HFFc6 (cell line): ENCODE data around the gene PCSK6. TPM values are rescaled to one million over a fixed set of nuclear protein-coding genes. Genes with fewer than 3 reads are reported as not detected.

Experiments used
- DNase-seq: peaks from one replicate; pipeline ENCODE4 v3.0.0-alpha.2; 2018
- H3K27ac Mint-ChIP-seq: 2 replicates; pipeline ENCODE4 v1.8.0; 2020; ENCODE audit warnings: mild to moderate bottlenecking, mixed read lengths
- H3K27me3 Mint-ChIP-seq: 2 replicates; pipeline ENCODE4 v1.8.0; 2021; ENCODE audit warnings: mild to moderate bottlenecking, moderate library complexity, mixed read lengths; ENCODE audit not compliant: insufficient read depth
- H3K36me3 Mint-ChIP-seq: 2 replicates; pipeline ENCODE4 v1.8.0; 2021; ENCODE audit warnings: low read depth, mixed read lengths
- H3K4me1 Mint-ChIP-seq: 2 replicates; pipeline ENCODE4 v1.8.0; 2020; ENCODE audit warnings: low read depth, mixed read lengths
- H3K4me3 Mint-ChIP-seq: 2 replicates; pipeline ENCODE4 v1.8.0; 2020; ENCODE audit warnings: mild to moderate bottlenecking, moderate library complexity, mixed read lengths
- H3K9me3 Mint-ChIP-seq: 2 replicates; pipeline ENCODE4 v1.8.0; 2020; ENCODE audit warnings: mild to moderate bottlenecking, mixed read lengths
- total RNA-seq, 6 experiments: library from RNA; stranded (reverse); fragmentation: NEBNext Ultra II Directional; extraction: Animal tissue kit (Norgen Biotek cat#: 25700); gene quantifications; 2 replicates in 1 of 6; 3 replicates in 5 of 6; pipeline ENCODE4 v1.2.3, GENCODE V29; 2021
- TF ChIP-seq, protein P1 (sequence below): fragments of 200-600 bp; sonication (generic); IDR thresholded peaks from 2 replicates; pipeline ENCODE4 v1.5.0; 2021; ENCODE audit warnings: antibody characterized with exemption, mild to moderate bottlenecking

The PCSK6 gene
- total RNA-seq, 6 experiments from 2014 or later: not detected

DNA sequence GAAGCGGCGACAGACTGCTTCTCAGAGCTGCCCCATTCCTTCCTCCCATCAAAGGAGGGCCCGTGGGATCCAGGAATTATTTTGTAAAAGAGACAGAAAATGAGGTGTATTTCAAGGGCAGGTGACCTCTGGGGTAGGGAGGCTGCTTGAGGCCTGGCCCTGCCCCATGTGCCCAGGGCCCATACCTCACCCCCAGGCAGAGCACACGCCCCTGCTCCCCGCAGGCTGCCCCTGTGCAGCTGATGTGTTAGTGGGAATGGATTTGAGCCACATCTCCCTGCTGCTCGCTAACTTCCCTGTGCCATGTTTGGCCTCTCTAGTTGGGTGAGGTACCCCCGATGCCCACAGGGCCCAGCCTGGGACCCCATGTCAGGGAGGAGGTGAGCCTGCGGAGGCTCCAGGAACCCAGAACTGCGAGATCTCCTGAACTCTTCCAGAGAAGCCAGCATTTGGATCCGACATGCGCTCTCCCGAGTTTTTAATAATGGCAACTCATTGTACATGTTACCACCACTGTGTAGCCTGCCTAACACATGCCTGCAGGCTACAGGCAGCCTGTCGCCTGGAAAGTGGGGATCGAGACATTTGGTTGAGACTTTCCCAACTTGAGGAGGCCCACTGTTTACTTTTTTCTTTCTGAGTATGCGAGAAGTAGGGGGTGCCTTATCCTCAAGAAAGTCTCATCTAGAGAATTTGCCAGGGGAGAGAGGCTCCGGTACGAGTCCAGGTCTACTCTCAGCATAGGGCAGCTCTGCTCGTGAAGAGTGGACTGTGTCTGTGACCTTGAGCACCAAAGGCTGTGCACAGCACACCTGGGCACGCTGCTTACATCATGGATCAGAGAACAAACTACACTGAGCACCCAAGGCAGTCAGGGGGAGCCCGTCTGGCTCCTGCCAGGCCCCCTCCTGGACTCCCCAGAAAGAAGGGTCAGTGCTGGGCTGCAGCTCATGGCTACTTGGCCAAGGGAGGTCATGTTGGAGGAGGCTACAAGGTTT is 36.1 kb downstream of the PCSK6 start:
- TF ChIP-seq, protein P1, sequence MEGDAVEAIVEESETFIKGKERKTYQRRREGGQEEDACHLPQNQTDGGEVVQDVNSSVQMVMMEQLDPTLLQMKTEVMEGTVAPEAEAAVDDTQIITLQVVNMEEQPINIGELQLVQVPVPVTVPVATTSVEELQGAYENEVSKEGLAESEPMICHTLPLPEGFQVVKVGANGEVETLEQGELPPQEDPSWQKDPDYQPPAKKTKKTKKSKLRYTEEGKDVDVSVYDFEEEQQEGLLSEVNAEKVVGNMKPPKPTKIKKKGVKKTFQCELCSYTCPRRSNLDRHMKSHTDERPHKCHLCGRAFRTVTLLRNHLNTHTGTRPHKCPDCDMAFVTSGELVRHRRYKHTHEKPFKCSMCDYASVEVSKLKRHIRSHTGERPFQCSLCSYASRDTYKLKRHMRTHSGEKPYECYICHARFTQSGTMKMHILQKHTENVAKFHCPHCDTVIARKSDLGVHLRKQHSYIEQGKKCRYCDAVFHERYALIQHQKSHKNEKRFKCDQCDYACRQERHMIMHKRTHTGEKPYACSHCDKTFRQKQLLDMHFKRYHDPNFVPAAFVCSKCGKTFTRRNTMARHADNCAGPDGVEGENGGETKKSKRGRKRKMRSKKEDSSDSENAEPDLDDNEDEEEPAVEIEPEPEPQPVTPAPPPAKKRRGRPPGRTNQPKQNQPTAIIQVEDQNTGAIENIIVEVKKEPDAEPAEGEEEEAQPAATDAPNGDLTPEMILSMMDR: no peak
- H3K4me1 Mint-ChIP-seq: peaks cover 19% of the 10 kb centered on the region
- H3K27me3 Mint-ChIP-seq: peaks cover 16% of the 10 kb centered on the region
- DNase-seq: no peak
- no peak overlapping the region for H3K4me3 Mint-ChIP-seq
- H3K36me3 Mint-ChIP-seq: no peaks in the 10 kb centered on the region
- no peaks in the 10 kb centered on the region for H3K9me3 Mint-ChIP-seq
- no peak overlapping the region for H3K27ac Mint-ChIP-seq

- Mint-ChIP-seq H3K9me3 (no peaks in the 10 kb centered on the region), H3K27me3 (peaks cover 11% of the 10 kb centered on the region), H3K27ac (no peak overlapping the region), H3K4me3 (no peak overlapping the region), H3K36me3 (no peaks in the 10 kb centered on the region), H3K4me1 (peaks cover 24% of the 10 kb centered on the region)
- TF ChIP-seq, protein P1: no peak
- DNase-seq: no peak
Measured at GRCh38 chr15:101452572-101452971, 36.9 kb downstream of the PCSK6 start.

DNA sequence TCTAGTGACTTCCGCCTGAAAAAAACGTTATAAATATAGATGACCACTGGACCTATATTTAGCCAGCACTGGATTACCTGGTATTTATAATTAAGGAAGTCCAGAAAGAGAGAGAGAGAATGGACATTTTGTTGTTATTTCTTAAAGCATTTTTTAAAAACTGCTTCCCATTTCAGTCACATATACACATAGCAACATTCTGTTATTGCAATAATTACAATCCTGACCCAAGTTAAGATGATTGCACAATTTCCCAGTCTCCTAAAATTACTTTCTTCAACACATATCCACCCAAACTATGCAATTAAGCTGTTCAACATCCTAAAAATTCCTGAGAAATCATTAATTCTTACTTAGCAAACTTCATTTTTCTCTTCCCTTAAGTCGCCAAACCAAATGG is 37.7 kb downstream of the PCSK6 start:
- Mint-ChIP-seq H3K27ac (no peak overlapping the region), H3K4me3 (no peak overlapping the region), H3K4me1 (peaks cover 26% of the 10 kb centered on the region), H3K9me3 (no peaks in the 10 kb centered on the region), H3K27me3 (peaks cover 6% of the 10 kb centered on the region), H3K36me3 (no peaks in the 10 kb centered on the region)
- TF ChIP-seq, protein P1: no peak
- no peak for DNase-seq

DNA sequence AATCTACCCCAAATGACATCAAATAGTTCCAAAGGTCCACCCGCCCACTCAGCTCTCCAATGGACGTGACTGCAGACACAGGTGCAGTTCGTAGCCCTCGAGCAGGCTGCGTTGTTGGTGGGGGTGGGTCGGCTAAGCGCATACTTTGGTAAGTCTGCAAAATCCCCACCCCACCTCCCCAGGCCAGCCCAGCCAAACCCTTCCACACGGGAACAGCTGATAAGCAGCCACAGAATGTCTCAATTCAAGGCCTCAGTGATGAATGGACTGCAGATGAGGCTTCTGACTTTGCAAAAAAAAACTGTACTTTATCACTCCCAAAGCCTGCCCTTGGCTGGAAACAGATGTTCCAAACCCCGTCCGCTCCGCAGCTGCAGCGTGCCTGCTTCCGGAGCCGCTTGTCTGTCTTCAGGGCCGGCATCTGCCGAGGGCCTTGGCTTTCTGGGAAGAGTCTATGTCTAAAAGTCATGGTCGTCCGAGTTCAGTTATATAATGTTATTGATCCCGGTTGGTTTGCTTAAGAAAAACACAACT is 38.2 kb downstream of the PCSK6 start:
- H3K27ac Mint-ChIP-seq: no peak overlapping the region
- peaks cover 31% of the 10 kb centered on the region for H3K4me1 Mint-ChIP-seq
- H3K4me3 Mint-ChIP-seq: no peak overlapping the region
- no peaks in the 10 kb centered on the region for H3K9me3 Mint-ChIP-seq
- peaks cover 6% of the 10 kb centered on the region for H3K27me3 Mint-ChIP-seq
- H3K36me3 Mint-ChIP-seq: no peaks in the 10 kb centered on the region
- no peak for DNase-seq
- TF ChIP-seq, protein P1: no peak

DNA sequence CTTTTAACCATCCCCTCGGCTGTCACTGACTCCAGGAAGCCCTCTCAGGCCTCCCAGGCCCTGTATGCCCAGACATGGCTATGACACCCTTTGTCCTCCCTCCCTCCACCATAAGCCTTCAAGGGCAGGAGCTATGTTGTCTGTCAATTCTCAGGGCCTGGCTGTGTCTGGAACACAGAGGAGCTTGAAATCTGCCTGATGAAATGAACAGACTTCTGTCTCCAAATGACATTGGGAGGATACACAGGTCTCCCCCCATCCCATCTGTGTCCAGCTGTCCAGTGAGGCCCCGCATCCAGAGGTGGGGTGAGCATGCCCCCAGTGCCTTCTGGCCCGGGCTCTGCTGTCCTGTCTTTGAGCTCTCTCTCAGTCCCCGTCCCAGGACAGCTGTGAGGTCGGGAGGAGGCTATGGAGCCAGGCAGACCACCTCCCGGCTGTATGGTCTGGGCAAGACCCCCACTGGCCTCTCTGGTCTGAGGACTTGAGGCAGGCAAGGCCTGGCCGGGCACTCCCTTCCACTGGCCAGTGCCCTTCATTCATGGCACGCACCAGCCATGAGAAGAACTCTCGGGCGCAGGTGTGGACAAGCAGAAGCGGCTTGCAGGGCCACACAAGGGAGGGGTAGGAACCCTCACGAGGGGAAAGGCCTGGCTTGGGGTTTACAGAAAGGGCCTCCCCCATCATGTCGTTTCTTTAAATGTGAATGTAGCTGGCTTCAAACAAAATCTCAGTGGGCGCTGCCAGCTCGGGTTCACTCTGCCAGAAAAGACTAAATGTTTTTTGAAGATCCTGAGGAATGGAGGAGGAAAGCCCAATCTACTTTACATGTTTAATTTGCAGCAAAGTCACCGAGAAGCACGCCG is 38.9 kb downstream of the PCSK6 start:
- Mint-ChIP-seq H3K27ac (no peak overlapping the region), H3K36me3 (no peaks in the 10 kb centered on the region), H3K27me3 (peaks cover 6% of the 10 kb centered on the region), H3K4me1 (peaks cover 32% of the 10 kb centered on the region), H3K4me3 (no peak overlapping the region), H3K9me3 (no peaks in the 10 kb centered on the region)
- no peak for DNase-seq
- TF ChIP-seq, protein P1: no peak
